ENCODE results near the gene KCNQ1.

Gene KCNQ1

DNA sequence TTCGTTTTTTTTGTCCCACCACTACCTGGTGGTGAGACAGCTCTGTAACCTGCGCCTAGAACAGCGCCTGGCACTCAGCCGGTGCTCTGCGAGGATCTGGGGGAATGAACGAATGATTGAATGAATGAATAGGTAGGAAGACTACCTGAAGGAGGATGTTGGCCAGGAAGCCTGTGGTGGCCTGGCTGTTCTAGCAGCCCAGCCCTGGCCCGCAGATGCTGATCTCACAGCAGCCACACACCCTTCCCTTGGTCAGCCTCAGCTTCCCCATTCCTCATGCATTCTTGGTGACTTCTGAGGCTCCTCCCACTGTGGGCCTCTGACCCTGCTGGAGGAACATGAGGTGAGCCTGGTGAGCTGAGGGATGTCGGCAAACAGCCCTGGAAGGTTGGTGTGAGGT, 4.2 kb upstream of the KCNQ1 start:
- H3K9me3 ChIP-seq (ENCODE audit: insufficient read depth, low read depth, low read length), result no peaks in the 10 kb centered on the region
- no peak overlapping the region for H3K4me2 ChIP-seq (ENCODE audit: low read depth, low read length, poor library complexity, severe bottlenecking)
- no peak for TF ChIP-seq EZH2phosphoT487 (IDR thresholded peaks at IDR 0.05; ENCODE audit: borderline replicate concordance)
- TF ChIP-seq, protein P1, sequence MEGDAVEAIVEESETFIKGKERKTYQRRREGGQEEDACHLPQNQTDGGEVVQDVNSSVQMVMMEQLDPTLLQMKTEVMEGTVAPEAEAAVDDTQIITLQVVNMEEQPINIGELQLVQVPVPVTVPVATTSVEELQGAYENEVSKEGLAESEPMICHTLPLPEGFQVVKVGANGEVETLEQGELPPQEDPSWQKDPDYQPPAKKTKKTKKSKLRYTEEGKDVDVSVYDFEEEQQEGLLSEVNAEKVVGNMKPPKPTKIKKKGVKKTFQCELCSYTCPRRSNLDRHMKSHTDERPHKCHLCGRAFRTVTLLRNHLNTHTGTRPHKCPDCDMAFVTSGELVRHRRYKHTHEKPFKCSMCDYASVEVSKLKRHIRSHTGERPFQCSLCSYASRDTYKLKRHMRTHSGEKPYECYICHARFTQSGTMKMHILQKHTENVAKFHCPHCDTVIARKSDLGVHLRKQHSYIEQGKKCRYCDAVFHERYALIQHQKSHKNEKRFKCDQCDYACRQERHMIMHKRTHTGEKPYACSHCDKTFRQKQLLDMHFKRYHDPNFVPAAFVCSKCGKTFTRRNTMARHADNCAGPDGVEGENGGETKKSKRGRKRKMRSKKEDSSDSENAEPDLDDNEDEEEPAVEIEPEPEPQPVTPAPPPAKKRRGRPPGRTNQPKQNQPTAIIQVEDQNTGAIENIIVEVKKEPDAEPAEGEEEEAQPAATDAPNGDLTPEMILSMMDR (conservative IDR thresholded peaks at IDR 0.05; ENCODE audit: low read length), result no peak
- no peak overlapping the region for H3K4me3 ChIP-seq (ENCODE audit: low read length, poor library complexity, severe bottlenecking)
- no peaks in the 10 kb centered on the region for H4K20me1 ChIP-seq (ENCODE audit: insufficient read depth, low read length, poor library complexity, severe bottlenecking)
- H3F3A ChIP-seq (ENCODE audit: low read depth), result no peaks in the 10 kb centered on the region
- no peak overlapping the region for H2AFZ ChIP-seq (ENCODE audit: low read length)
- no peaks in the 10 kb centered on the region for H3K79me2 ChIP-seq (ENCODE audit: insufficient read depth, low read length)
- H3K9me2 ChIP-seq (replicated peaks; ENCODE audit: low read depth, low read length), result no peaks in the 10 kb centered on the region
- H3K27me3 ChIP-seq (ENCODE audit: insufficient read depth, low read length, poor library complexity, severe bottlenecking), result no peaks in the 10 kb centered on the region
- no peak overlapping the region for H3K9ac ChIP-seq (ENCODE audit: low read depth, low read length, poor library complexity, severe bottlenecking)
- H3K36me3 ChIP-seq (ENCODE audit: insufficient read depth, low read length), result no peaks in the 10 kb centered on the region
- no peaks in the 10 kb centered on the region for H3K4me1 ChIP-seq (ENCODE audit: insufficient read depth, low read length, poor library complexity, severe bottlenecking)

DNA sequence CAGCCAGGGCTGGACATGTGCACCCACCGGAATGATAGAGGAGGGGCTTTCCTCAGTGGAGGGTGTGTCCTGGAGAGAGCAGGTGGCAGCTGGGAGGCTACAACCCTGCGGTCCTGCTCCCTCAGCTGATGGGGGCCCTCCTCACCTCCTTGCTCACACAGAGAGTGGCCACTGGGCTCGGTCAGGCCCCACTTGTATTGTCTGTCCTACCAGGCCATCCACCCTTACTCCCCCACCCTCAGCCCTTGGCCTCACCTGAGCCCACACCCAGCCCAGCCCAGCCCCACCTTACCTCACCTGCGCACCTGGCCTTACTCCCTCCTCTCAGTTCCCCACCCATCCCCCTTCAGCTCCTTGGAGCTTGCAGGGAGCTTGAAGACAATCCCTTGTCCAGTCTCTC, 3.6 kb upstream of the KCNQ1 start:
- H3K27me3 ChIP-seq (ENCODE audit: insufficient read depth, low read length, poor library complexity, severe bottlenecking), result no peaks in the 10 kb centered on the region
- no peak overlapping the region for H3K4me3 ChIP-seq (ENCODE audit: low read length, poor library complexity, severe bottlenecking)
- no peak overlapping the region for H3K4me2 ChIP-seq (ENCODE audit: low read depth, low read length, poor library complexity, severe bottlenecking)

DNA sequence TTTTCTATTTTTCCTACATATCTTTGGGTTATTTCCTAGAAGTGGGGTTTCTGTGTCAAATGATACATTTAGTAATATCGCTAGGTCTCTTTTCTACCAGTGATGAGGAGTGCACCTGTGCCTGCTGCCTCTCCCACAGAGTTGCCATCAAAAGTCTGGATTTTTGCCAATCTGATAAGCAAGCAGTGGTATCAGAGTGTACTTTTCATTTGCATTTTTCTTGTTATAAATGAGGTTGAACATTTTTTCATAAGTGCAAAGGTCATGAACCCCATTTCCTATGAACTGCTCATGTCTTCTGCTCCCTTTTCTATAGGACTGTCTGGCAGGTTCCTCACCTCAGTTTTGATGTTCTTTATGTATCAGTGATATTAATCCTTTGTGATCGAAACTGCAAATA, 2.2 kb upstream of the KCNQ1 start:
- Histone ChIP-seq H3K36me3 (ENCODE audit: insufficient read depth, low read length) (no peaks in the 10 kb centered on the region), H2AFZ (ENCODE audit: low read length) (no peak overlapping the region), H3K79me2 (ENCODE audit: insufficient read depth, low read length) (no peaks in the 10 kb centered on the region), H3K9ac (ENCODE audit: low read depth, low read length, poor library complexity, severe bottlenecking) (no peak overlapping the region), H4K20me1 (ENCODE audit: insufficient read depth, low read length, poor library complexity, severe bottlenecking) (no peaks in the 10 kb centered on the region), H3K4me3 (ENCODE audit: low read length, poor library complexity, severe bottlenecking) (no peak overlapping the region), H3K9me2 (replicated peaks; ENCODE audit: low read depth, low read length) (no peaks in the 10 kb centered on the region), H3K9me3 (ENCODE audit: insufficient read depth, low read depth, low read length) (no peaks in the 10 kb centered on the region), H3F3A (ENCODE audit: low read depth) (no peaks in the 10 kb centered on the region), H3K27me3 (ENCODE audit: insufficient read depth, low read length, poor library complexity, severe bottlenecking) (no peaks in the 10 kb centered on the region), H3K4me1 (ENCODE audit: insufficient read depth, low read length, poor library complexity, severe bottlenecking) (no peaks in the 10 kb centered on the region), H3K4me2 (ENCODE audit: low read depth, low read length, poor library complexity, severe bottlenecking) (no peak overlapping the region)
- no peak for TF ChIP-seq EZH2phosphoT487 (IDR thresholded peaks at IDR 0.05; ENCODE audit: borderline replicate concordance)
- TF ChIP-seq, protein P1 (conservative IDR thresholded peaks at IDR 0.05; ENCODE audit: low read length), result no peak

More for the DNA sequence above, 3.6 kb upstream of the KCNQ1 start:
- Histone ChIP-seq H4K20me1 (ENCODE audit: insufficient read depth, low read length, poor library complexity, severe bottlenecking) (no peaks in the 10 kb centered on the region), H3K36me3 (ENCODE audit: insufficient read depth, low read length) (no peaks in the 10 kb centered on the region), H3K9me2 (replicated peaks; ENCODE audit: low read depth, low read length) (no peaks in the 10 kb centered on the region), H3F3A (ENCODE audit: low read depth) (no peaks in the 10 kb centered on the region), H3K9me3 (ENCODE audit: insufficient read depth, low read depth, low read length) (no peaks in the 10 kb centered on the region), H3K79me2 (ENCODE audit: insufficient read depth, low read length) (no peaks in the 10 kb centered on the region), H3K9ac (ENCODE audit: low read depth, low read length, poor library complexity, severe bottlenecking) (no peak overlapping the region), H2AFZ (ENCODE audit: low read length) (no peak overlapping the region), H3K4me1 (ENCODE audit: insufficient read depth, low read length, poor library complexity, severe bottlenecking) (no peaks in the 10 kb centered on the region)
- TF ChIP-seq, protein P1 (conservative IDR thresholded peaks at IDR 0.05; ENCODE audit: low read length), result no peak
- TF ChIP-seq EZH2phosphoT487 (IDR thresholded peaks at IDR 0.05; ENCODE audit: borderline replicate concordance), result no peak

Measured in Loucy (cell line).